Stimulated activated CD4-positive, alpha-beta T cell treated with anti-CD3 and anti-CD28 coated beads, TNF-alpha, amount 100 ng/mL, for 24 hours (primary cell): ENCODE data around the gene POLR1A.

Experiments used
- DNase-seq, 3 experiments: peaks; one replicate each; pipeline ENCODE4 v3.0.0-alpha.2; 2020; ENCODE audit warnings: low read depth in 3 of 3

Gene POLR1A

DNA sequence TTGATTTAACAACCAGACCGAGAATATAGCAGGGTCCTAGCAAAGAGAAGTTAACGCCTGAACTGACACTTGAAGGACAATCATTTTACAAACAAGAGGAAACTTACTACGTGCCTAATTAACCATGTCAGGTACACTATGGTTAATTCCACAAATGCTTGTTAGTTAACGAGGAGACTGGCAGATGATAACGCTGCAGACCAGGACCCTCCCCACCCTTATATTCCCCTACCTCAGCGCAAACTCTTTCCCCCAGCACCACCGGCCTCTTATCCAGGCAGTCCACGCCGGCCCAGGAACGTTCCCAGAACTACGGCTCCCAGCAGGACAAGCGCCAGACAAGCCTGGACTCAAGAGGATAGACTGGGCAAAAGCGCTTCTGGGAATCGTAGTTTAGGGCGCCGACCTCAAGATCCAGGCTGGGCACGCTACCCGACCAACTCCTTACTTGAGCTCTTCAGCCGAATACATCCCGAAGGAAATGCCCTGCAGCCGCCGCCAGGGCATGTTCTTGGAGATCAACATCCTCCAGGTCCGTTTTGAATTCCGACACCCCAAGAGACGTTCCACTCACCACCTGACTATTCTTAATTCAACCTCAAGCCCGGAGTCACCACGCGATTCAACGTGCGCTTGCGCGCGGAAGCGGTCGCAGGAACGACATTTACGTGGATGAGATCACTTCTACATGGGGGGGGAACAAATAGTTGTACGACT is at the start of gene POLR1A:
POLR1A (minus strand) TSS at position 635 of the 717 bp plus-strand sequence; CDS start at position 525, 110 bp downstream.
- DNase-seq: peak; percentile 64 to 80 (median 78)

- DNase-seq: no peak
Observed at GRCh38 chr2:86150502-86150901, 44.8 kb upstream of the POLR1A start.

DNA sequence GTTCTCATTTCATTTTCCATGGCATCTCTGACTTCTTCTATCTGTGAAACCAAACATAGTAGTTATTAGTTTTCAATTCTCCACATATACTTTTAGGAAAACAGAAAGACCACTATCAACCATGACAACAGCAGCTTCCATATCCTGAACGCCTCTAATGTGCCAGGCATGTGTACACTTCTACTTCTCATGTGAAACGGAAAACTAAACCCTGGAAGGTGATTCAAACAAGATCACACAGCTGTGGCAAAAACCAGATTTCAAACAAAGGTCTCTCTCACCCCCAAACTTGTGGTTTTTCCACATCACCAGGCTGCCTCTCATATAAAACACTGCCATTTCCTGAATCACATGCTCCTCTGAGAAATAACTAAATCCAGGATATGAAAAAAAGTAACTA is 42.1 kb upstream of the POLR1A start:
- DNase-seq: no peak

GRCh38 chr2:86143926-86144685 is 38.4 kb upstream of the POLR1A start:
- no peak for DNase-seq

GRCh38 chr2:86143307-86143706 is 37.6 kb upstream of the POLR1A start:
- DNase-seq: no peak

DNA sequence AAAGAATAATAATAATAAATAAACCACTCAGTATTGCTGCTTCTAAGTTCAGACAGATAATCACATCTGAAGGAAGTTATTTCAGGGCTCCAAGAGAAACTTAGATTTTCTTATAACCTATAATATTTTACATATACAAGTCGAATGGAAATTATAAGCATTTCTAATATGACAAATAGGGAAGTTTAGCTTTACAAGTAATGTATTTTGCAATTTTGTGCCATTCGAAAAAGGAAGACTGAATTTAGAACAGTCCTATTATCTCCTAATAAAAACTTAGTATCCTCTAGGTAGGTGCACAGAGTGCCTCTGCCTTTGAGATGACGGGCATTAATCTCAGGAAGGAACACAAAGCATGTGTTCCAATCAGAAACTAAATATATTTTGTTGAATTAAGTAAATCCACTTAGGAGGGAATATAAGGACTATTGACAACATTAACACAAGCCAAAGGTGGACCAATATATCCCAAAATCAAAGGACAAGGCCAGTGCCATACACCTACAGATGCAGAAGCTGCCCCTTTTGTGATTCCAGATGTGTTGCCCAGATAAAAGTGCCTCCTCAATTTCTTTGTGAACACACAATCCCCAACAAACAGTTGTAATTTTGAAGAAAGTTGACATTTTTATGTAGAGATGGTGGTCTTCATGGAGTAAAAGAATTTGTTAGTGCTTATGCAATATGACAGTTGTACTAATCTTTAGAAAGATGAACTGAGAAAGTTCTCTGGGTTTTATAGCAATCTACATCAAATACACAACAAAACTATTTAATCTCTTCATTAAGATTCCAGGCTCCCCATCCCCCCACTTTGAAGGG is 37.0 kb upstream of the POLR1A start:
- no peak for DNase-seq

GRCh38 chr2:86140969-86141392 is 35.3 kb upstream of the POLR1A start:
- DNase-seq: no peak

DNA sequence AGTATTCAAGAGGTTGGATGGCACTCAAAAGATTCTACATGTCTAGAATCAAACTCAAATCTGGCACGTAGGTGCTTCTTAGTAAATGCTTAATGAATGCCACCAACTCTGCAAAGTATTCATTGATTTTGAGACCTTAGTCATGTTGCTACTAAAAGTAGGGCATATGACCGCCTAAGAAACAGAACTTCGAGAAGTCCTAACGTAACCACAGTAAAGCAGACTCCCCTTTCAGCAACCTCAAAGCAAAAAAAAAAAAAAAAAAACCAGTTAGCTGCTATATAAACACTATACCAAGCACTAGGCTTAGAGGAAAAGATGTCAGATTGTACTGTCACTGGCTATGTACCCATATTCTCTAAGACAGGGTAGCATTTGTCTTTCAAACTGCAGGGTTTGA is 34.3 kb upstream of the POLR1A start:
- no peak for DNase-seq

GRCh38 chr2:86138736-86139625 is 33.3 kb upstream of the POLR1A start:
- no peak for DNase-seq

DNA sequence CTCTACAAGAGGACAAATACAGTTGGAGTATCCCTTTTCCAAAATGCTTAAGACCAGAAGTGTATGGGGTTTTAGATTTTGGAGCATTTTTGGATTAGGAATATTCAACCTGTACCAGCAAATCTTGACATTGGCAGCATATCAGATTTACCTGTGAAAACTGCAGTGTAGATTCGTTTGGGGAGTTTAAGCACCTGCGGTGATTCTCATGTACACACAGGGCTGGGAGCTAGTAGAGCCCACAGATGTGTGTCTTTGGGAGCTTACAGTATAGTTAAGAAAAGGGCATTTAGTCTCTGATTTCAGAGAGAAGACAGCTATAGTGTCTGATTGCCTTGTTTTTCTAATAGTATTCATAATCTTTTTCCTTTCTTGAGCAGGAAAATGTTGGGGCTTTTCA is 30.5 kb upstream of the POLR1A start:
- DNase-seq: no peak

DNA sequence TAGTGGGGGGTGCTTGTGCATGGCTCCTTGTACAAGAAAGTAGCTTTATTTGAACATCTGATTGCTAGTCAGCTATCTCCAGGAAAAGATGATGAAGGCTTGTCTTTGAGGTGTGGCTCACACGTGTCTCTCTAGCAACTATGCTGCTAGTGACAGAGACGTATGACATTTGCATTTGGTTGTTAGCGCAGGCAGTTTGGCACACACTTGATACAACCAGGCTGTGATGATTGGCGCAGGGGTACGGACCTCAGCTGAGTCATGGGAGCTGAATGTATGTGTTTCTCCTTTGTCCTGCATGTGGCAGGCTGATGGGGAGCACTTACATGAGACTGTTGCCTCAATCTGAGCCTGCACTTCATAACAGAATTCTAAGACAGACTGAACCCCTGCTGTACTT is 30.0 kb upstream of the POLR1A start:
- DNase-seq: no peak

DNA sequence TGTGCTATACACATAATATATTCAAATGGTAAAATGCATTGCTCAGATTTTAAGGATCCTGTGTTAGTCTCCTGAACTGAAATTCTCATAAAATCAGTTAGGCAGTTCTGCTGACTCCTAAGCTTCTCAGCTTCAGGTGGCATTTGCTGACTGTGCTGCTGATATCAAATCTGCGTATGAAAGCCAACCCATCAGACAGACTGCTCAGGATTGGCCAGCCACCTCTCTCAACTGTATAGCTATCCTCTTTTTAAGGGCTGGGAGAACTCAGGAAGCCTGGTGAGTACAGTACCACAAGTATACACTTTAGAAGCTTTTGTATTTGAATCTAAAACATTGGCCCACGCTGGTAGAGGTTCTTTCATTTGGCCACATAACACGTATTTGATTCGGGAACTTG is 29.0 kb upstream of the POLR1A start:
- no peak for DNase-seq

- DNase-seq: no peak
Observed at GRCh38 chr2:86124683-86125082, 19.0 kb upstream of the POLR1A start.

- DNase-seq: no peak
Observed at GRCh38 chr2:86123328-86123925, 17.7 kb upstream of the POLR1A start.

- DNase-seq: no peak
Observed at GRCh38 chr2:86118130-86118529, 12.4 kb upstream of the POLR1A start.

DNA sequence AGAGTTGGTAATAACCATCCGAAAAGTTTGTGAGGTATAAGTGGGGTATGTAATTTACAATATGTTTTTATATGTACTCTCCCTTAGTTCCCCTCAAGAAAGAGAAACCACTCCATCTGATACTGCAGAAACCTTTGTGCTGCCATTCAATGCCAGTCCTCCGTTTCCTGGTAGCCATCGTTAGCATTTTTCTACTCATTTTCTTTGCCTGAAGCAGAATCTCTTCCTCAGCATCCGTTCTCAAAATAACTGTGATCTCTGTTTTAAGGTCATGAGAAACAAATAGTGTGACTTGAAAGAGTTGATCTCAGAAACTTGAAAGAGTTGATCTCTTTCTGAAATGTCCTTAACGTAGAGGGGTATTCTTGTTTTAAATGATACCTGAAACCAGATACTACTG is 1.3 kb upstream of the POLR1A start:
- DNase-seq: no peak

DNA sequence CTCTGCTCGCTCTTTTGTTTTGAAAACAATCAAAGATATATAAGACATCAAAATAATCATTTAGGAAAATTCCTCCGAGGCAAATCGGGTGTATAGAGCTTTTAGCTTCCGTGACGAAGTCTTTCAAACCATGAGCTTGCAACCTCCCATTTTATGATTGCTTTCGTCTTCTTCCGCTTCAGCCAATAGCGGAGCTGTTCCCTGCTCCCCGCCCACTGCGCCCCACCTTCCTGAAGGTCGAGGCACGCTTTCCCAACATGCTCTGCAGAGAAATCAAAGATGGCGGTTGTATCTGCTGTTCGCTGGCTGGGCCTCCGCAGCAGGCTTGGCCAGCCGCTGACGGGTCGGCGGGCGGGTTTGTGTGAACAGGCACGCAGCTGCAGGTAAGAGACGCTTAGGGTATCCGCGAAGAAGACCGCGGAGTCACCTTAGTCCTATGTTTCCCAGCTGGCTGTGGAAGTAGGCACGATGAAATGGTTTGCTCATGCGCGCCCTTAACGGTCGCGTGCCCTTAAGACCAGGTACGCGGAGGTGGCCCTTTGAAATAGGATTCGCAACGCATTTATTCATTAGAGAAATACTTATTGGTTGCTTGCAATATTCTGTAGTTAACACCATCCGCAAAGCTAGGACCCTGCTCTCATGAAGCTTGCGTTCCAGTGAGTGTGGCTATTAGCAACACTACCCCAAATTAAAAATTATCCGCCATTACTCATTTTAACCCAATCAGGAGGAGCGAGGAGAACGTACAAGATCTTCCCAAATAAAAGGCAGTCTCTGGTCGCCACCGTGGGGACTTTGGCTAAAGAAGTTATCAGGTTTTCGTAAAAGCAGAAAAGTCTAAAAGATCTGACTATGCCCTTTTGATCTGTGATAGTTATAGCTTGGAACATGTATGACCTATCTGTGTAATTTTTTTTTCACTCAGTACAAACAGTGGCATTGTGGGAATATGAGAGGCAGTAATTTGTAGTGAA is 571 bp upstream of the POLR1A start, which contains the start of gene PTCD3:
PTCD3 (plus strand) TSS at position 267 of the 977 bp plus-strand sequence; CDS start at position 280, 13 bp downstream.
- DNase-seq: peak; percentile 89 to 95 (median 90)

DNA sequence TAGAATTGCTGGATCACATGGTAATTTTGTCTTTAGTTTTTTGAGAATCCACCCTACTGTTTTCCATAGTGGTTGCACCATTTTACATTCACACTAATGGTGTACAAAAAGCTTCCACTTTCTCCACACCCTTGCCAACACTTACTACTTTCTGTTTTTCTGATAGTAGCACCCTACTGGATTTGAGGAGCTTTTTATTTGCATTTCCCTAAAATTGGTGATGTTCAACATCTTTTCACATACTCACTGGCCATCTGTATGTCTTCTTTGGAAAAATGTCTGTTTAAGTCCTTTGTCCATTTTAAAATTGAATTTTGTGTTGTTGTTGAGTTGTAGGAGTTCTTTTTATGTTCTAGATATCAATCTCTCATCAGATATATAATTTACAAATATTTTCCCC is 3.5 kb downstream of the POLR1A start:
- DNase-seq: no peak

DNA sequence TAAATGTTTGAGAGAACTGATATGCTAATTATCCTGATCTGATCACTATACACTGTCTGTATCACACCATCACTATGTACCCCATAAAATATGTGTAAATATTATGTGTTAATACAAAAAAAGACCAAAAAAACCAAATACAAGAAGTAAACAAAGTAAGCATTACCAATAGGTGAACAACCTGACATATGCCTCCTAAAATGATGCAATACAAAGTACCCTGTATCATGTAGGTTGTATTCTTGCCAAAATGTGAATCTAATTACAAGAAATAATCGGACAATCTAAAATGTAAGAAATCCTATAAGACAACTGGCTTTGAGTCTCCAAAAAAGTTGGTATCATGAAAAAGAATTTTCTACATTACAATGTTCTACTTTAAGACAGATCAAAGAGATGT is 7.8 kb downstream of the POLR1A start:
- DNase-seq: no peak
